ENCODE measurements around the gene CUX1.

The CUX1 gene

GRCh38 chr7:101924171-101924570 is 106.7 kb downstream of the CUX1 start:
- CTCF ChIA-PET, result no interaction called here
- TF ChIP-seq ZBTB17 (tag by site-specific recombination; IDR thresholded peaks at IDR 0.05) (no peak), KLF9 (tag by site-specific recombination; IDR thresholded peaks at IDR 0.05; ENCODE audit: low read depth) (no peak)
- TF ChIP-seq, protein P1, sequence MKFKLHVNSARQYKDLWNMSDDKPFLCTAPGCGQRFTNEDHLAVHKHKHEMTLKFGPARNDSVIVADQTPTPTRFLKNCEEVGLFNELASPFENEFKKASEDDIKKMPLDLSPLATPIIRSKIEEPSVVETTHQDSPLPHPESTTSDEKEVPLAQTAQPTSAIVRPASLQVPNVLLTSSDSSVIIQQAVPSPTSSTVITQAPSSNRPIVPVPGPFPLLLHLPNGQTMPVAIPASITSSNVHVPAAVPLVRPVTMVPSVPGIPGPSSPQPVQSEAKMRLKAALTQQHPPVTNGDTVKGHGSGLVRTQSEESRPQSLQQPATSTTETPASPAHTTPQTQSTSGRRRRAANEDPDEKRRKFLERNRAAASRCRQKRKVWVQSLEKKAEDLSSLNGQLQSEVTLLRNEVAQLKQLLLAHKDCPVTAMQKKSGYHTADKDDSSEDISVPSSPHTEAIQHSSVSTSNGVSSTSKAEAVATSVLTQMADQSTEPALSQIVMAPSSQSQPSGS (tag by site-specific recombination; IDR thresholded peaks at IDR 0.05; ENCODE audit: low read depth), result no peak
- Histone ChIP-seq H3K4me3 (ENCODE audit: low read depth, low read length) (no peak overlapping the region), H3K36me3 (ENCODE audit: control insufficient read depth in 2 of 2, insufficient read depth in 1 of 2, low read length in 2 of 2) (peaks cover 0 to 4% of the 10 kb centered on the region in 2 experiments; a peak in 2 of 3 replicates), H3K4me1 (ENCODE audit: control insufficient read depth, insufficient read depth, low read length) (no peaks in the 10 kb centered on the region), H3K27ac (ENCODE audit: extremely low read depth, low read depth, low read length) (no peak overlapping the region), H3K9me3 (ENCODE audit: control insufficient read depth, insufficient read depth, low read depth, low read length) (no peaks in the 10 kb centered on the region)
- POLR2A ChIA-PET, result interaction anchor here (0.6 kb wide), 1 partner anchor 10 kb away, joined by 4 read pairs; no protein-coding TSS in a partner anchor

- H3K4me1 ChIP-seq (ENCODE audit: control insufficient read depth, insufficient read depth, low read length), result no peaks in the 10 kb centered on the region
- no peak for TF ChIP-seq ZBTB10 (tag by site-specific recombination; IDR thresholded peaks at IDR 0.05)
- no peaks in the 10 kb centered on the region for H3K9me3 ChIP-seq (ENCODE audit: control insufficient read depth, insufficient read depth, low read depth, low read length)
- CTCF ChIA-PET, result no interaction called here
- H3K4me3 ChIP-seq (ENCODE audit: low read depth, low read length), result no peak overlapping the region
- H3K27ac ChIP-seq (ENCODE audit: extremely low read depth, low read depth, low read length), result no peak overlapping the region
- POLR2A ChIA-PET, result no interaction called here
- no peaks in the 10 kb centered on the region; a peak in 1 of 3 replicates for H3K36me3 ChIP-seq (ENCODE audit: control insufficient read depth in 2 of 2, insufficient read depth in 1 of 2, low read length in 2 of 2)
Measured at GRCh38 chr7:101926265-101926664, 108.8 kb downstream of the CUX1 start.

GRCh38 chr7:101927389-101927788 is 110.0 kb downstream of the CUX1 start:
- ChIA-PET CTCF (interaction anchor here (0.7 to 0.9 kb wide), 2 partner anchors 13 to 70 kb away, joined by 3 read pairs; no protein-coding TSS in a partner anchor), POLR2A (no interaction called here)
- Histone ChIP-seq H3K4me1 (ENCODE audit: control insufficient read depth, insufficient read depth, low read length) (peaks cover 4% of the 10 kb centered on the region; the same call in 1 of the 2 replicates), H3K9me3 (ENCODE audit: control insufficient read depth, insufficient read depth, low read depth, low read length) (no peaks in the 10 kb centered on the region), H3K4me3 (ENCODE audit: low read depth, low read length) (no peak overlapping the region), H3K36me3 (ENCODE audit: control insufficient read depth in 2 of 2, insufficient read depth in 1 of 2, low read length in 2 of 2) (no peaks in the 10 kb centered on the region), H3K27ac (ENCODE audit: extremely low read depth, low read depth, low read length) (no peak overlapping the region)
- peak; percentile 93 for TF ChIP-seq ZNF121 (tag by site-specific recombination; IDR thresholded peaks at IDR 0.05)
- TF ChIP-seq HOXD13 (CRISPR knock-in tag; IDR thresholded peaks at IDR 0.05; ENCODE audit: borderline replicate concordance), result no peak

DNA sequence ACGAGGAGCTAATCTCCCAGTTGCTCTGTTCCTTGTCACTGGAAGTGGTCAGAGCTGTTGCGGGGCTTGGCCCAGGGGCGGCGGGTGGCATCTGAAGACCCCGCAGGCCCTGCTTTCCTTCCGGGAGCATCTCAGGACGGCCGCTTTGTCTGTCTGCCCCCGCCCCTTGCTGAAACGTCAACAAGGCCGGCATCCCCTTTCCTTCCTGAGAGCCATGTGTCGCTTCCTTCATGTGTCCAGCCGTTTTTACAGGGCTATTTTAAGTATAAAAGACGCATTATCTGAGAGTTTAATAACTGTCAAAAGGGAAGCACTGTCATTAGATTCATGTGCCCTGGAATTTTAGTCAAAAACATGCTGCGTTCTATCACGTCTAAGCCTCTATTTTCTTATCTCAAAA is 110.4 kb downstream of the CUX1 start:
- ChIA-PET CTCF (interaction anchor here (0.7 to 0.9 kb wide), 2 partner anchors 13 to 70 kb away, joined by 3 read pairs; no protein-coding TSS in a partner anchor), POLR2A (no interaction called here)
- TF ChIP-seq, protein P2, sequence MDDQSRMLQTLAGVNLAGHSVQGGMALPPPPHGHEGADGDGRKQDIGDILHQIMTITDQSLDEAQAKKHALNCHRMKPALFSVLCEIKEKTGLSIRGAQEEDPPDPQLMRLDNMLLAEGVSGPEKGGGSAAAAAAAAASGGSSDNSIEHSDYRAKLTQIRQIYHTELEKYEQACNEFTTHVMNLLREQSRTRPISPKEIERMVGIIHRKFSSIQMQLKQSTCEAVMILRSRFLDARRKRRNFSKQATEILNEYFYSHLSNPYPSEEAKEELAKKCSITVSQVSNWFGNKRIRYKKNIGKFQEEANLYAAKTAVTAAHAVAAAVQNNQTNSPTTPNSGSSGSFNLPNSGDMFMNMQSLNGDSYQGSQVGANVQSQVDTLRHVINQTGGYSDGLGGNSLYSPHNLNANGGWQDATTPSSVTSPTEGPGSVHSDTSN (CRISPR knock-in tag; IDR thresholded peaks at IDR 0.05), result no peak
- TF ChIP-seq ZNF155 (tag by site-specific recombination; IDR thresholded peaks at IDR 0.05) (no peak), ZNF341 (tag by site-specific recombination; IDR thresholded peaks at IDR 0.05; ENCODE audit: low read depth) (no peak), ZNF335 (tag by site-specific recombination; conservative IDR thresholded peaks at IDR 0.05) (no peak)
- Histone ChIP-seq H3K9me3 (ENCODE audit: control insufficient read depth, insufficient read depth, low read depth, low read length) (no peaks in the 10 kb centered on the region), H3K27ac (ENCODE audit: extremely low read depth, low read depth, low read length) (no peak overlapping the region), H3K4me3 (ENCODE audit: low read depth, low read length) (no peak overlapping the region), H3K36me3 (ENCODE audit: control insufficient read depth in 2 of 2, insufficient read depth in 1 of 2, low read length in 2 of 2) (no peaks in the 10 kb centered on the region), H3K4me1 (ENCODE audit: control insufficient read depth, insufficient read depth, low read length) (peaks cover 8% of the 10 kb centered on the region)
